IMR-90 (cell line): ENCODE measurements around the gene ARHGEF4. TPM values are rescaled to one million over a fixed set of nuclear protein-coding genes. Genes with fewer than 3 reads are reported as not detected.

ENCODE experiments used
- ATAC-seq: fragments of 200-7000 bp; cut with Tn5 transposase; 2 replicates; pipeline ENCODE4 v1.9.1; 2020; ENCODE audit warnings: low read depth, mild to moderate bottlenecking, moderate library complexity
- BruUV-seq: library from RNA; stranded (reverse); fragments of 400-500 nt; replicated peaks from 2 replicates; lab custom pipeline; 2021; lab: Mats Ljungman, UMichigan
- CTCF ChIA-PET: fragments of 300-600 bp; formaldehyde crosslinking; extraction: SDS; loops from one replicate; lab custom pipeline; 2021; ENCODE audit warnings: antibody characterized with exemption; lab: Yijun Ruan, JAX
- POLR2A ChIA-PET: fragments of 300-600 bp; sonication (Branson Sonifier 250); formaldehyde crosslinking; loops from one replicate; lab custom pipeline; 2022; ENCODE audit warnings: antibody characterized with exemption; ENCODE audit not compliant: unreplicated experiment; lab: Charles Lee
- DNase-seq: peaks from one replicate; pipeline ENCODE4 v3.0.0; 2013
- H2AFZ ChIP-seq: replicated peaks from 2 replicates; pipeline ENCODE3; 2013; ENCODE audit warnings: low read length, mild to moderate bottlenecking; ENCODE audit not compliant: poor library complexity
- H2AK5ac ChIP-seq: 2 replicates; pipeline ENCODE4 v1.6.1; 2013; ENCODE audit warnings: low read depth, low read length, inconsistent platforms
- H2AK9ac ChIP-seq: replicated peaks from 2 replicates; pipeline ENCODE3; 2013; ENCODE audit warnings: mild to moderate bottlenecking, low read depth, low read length, moderate library complexity; ENCODE audit not compliant: poor library complexity
- H2BK120ac ChIP-seq: 2 replicates; pipeline ENCODE4 v1.6.1; 2013; ENCODE audit warnings: low read depth, low read length, inconsistent platforms
- H2BK15ac ChIP-seq: 3 replicates; pipeline ENCODE4 v1.6.1; 2013; ENCODE audit warnings: low read depth, low read length, inconsistent platforms
- H2BK20ac ChIP-seq: 2 replicates; pipeline ENCODE4 v1.6.1; 2013; ENCODE audit warnings: low read depth, mild to moderate bottlenecking, inconsistent platforms, low read length, moderate library complexity
- H2BK5ac ChIP-seq: 2 replicates; pipeline ENCODE4 v1.6.1; 2013; ENCODE audit warnings: mild to moderate bottlenecking, low read depth, low read length, inconsistent platforms; ENCODE audit not compliant: poor library complexity, severe bottlenecking
- H3K14ac ChIP-seq: replicated peaks from 2 replicates; pipeline ENCODE4 v1.6.1; 2013; ENCODE audit warnings: low read depth, low read length, inconsistent platforms
- H3K18ac ChIP-seq: 2 replicates; pipeline ENCODE4 v1.6.1; 2013; ENCODE audit warnings: low read depth, low read length, control low read depth
- H3K23ac ChIP-seq: 2 replicates; pipeline ENCODE4 v1.6.1; 2013; ENCODE audit warnings: low read depth, low read length, inconsistent platforms
- H3K27ac ChIP-seq: 2 replicates; pipeline ENCODE4 v1.5.1; 2013; ENCODE audit warnings: mild to moderate bottlenecking, control low read depth, low read length; ENCODE audit not compliant: insufficient read depth
- H3K27me3 ChIP-seq: 2 replicates; pipeline ENCODE4 v1.6.1; 2013; ENCODE audit warnings: low read length; ENCODE audit not compliant: control insufficient read depth, insufficient read depth
- H3K36me3 ChIP-seq: 2 replicates; pipeline ENCODE4 v1.6.1; 2013; ENCODE audit warnings: low read length, mixed read lengths; ENCODE audit not compliant: control insufficient read depth, insufficient read depth
- H3K4ac ChIP-seq: 2 replicates; pipeline ENCODE4 v1.6.1; 2013; ENCODE audit warnings: low read depth, low read length, inconsistent platforms
- H3K4me1 ChIP-seq: 2 replicates; pipeline ENCODE4 v1.6.1; 2013; ENCODE audit warnings: low read length, mixed read lengths; ENCODE audit not compliant: control insufficient read depth, insufficient read depth
- H3K4me2 ChIP-seq: 2 replicates; pipeline ENCODE4 v1.6.1; 2013; ENCODE audit warnings: low read depth, mild to moderate bottlenecking, control low read depth, low read length, moderate library complexity
- H3K4me3 ChIP-seq: 2 replicates; pipeline ENCODE4 v1.5.1; 2013; ENCODE audit warnings: low read depth, mild to moderate bottlenecking, control low read depth, low read length, moderate library complexity; ENCODE audit not compliant: insufficient read depth
- H3K56ac ChIP-seq: 2 replicates; pipeline ENCODE4 v1.6.1; 2013; ENCODE audit warnings: low read length, inconsistent platforms; ENCODE audit not compliant: insufficient read depth; ENCODE audit errors: extremely low read depth
- H3K79me1 ChIP-seq, 2 experiments: 2 replicates each; pipeline ENCODE4 v1.6.1; 2013; ENCODE audit warnings: low read length in 2 of 2, inconsistent platforms in 1 of 2, low read depth in 1 of 2
- H3K9ac ChIP-seq: 2 replicates; pipeline ENCODE4 v1.6.1; 2013; ENCODE audit warnings: low read depth, low read length, control low read depth
- H3K9me1 ChIP-seq: 2 replicates; pipeline ENCODE4 v1.6.1; 2013; ENCODE audit warnings: low read length, inconsistent platforms; ENCODE audit not compliant: insufficient read depth
- H3K9me3 ChIP-seq: 2 replicates; pipeline ENCODE4 v1.6.1; 2013; ENCODE audit warnings: low read length; ENCODE audit not compliant: control insufficient read depth, insufficient read depth
- H4K20me1 ChIP-seq: 2 replicates; pipeline ENCODE4 v1.6.1; 2013; ENCODE audit warnings: low read length, inconsistent platforms; ENCODE audit not compliant: insufficient read depth
- H4K5ac ChIP-seq: 2 replicates; pipeline ENCODE4 v1.6.1; 2013; ENCODE audit warnings: mild to moderate bottlenecking, low read depth, low read length, control low read depth
- H4K8ac ChIP-seq, 2 experiments: 2 replicates each; pipeline ENCODE4 v1.6.1; 2013; ENCODE audit warnings: low read depth in 2 of 2, low read length in 2 of 2, control low read depth in 1 of 2, inconsistent platforms in 1 of 2
- H4K91ac ChIP-seq: 2 replicates; pipeline ENCODE4 v1.6.1; 2013; ENCODE audit warnings: low read depth, low read length, inconsistent platforms; ENCODE audit not compliant: insufficient read depth
- BHLHE40 ChIP-seq: fragments of 150-350 bp; IDR thresholded peaks from 2 replicates; pipeline ENCODE4 v1.6.1; 2016; ENCODE audit warnings: mild to moderate bottlenecking, low read depth, low read length
- CEBPB ChIP-seq: IDR thresholded peaks from 2 replicates; pipeline ENCODE4 v1.6.1; 2012; ENCODE audit warnings: low read depth, low read length, improper control_type of control experiment
- CHD1 ChIP-seq: IDR thresholded peaks from 2 replicates; pipeline ENCODE4 v1.6.1; 2012; ENCODE audit warnings: low read depth, low read length, improper control_type of control experiment
- MAFK ChIP-seq: IDR thresholded peaks from 2 replicates; pipeline ENCODE4 v1.6.1; 2012; ENCODE audit warnings: low read depth, low read length, improper control_type of control experiment
- MAZ ChIP-seq: IDR thresholded peaks from 2 replicates; pipeline ENCODE4 v1.6.1; 2012; ENCODE audit warnings: low read depth, mild to moderate bottlenecking, low read length, improper control_type of control experiment, moderate library complexity, borderline replicate concordance
- MXI1 ChIP-seq: IDR thresholded peaks from 2 replicates; pipeline ENCODE4 v1.6.1; 2012; ENCODE audit warnings: low read depth, mild to moderate bottlenecking, low read length, moderate library complexity, borderline replicate concordance
- POLR2A ChIP-seq: IDR thresholded peaks from 2 replicates; pipeline ENCODE4 v1.6.1; 2012; ENCODE audit warnings: mild to moderate bottlenecking, low read depth, low read length
- RAD21 ChIP-seq: IDR thresholded peaks from 2 replicates; pipeline ENCODE4 v1.6.1; 2012; ENCODE audit warnings: low read length, improper control_type of control experiment
- RFX5 ChIP-seq: IDR thresholded peaks from 2 replicates; pipeline ENCODE4 v1.8.0; 2012; ENCODE audit warnings: low read depth, mild to moderate bottlenecking, low read length, moderate library complexity
- SMC3 ChIP-seq: fragments of 150-350 bp; IDR thresholded peaks from 2 replicates; pipeline ENCODE4 v1.6.1; 2016; ENCODE audit warnings: low read depth, mild to moderate bottlenecking, antibody characterized with exemption, low read length, moderate library complexity
- WGBS, 2 experiments: methylation state at CpG; one replicate each; pipeline versions ENCODE4 v1.1.5 to v1.1.7; 2013; ENCODE audit warnings: missing lambda C conversion rate in 2 of 2; ENCODE audit not compliant: insufficient read length in 1 of 2; ENCODE audit errors: extremely low coverage in 2 of 2; 5-methylcytosine and 5-hydroxymethylcytosine counted together
- dilution Hi-C: fragments of 300-500 bp; cut with HindIII; formaldehyde crosslinking; loops from one replicate; pipeline ENCODE4 v1.14.3; 2018; ENCODE audit warnings: low sequenced_read_pairs; ENCODE audit not compliant: unreplicated experiment
- in situ Hi-C: fragments of 300-500 bp; cut with MboI; formaldehyde crosslinking; loops from 3 replicates; pipeline ENCODE4 v1.14.3; 2019; ENCODE audit warnings: low sequenced_read_pairs, inconsistent platforms, mixed read lengths
- intact Hi-C: fragments of 100-400 bp; cut with micrococcal nuclease; formaldehyde crosslinking; loops from 2 replicates; pipeline ENCODE4 v1.10.0; 2022
- polyA plus RNA-seq, 3 experiments: library from polyadenylated mRNA; depleted of rRNA; stranded (reverse); fragments of >200 nt; gene quantifications; 2 replicates each; pipeline ENCODE4 v1.2.3, GENCODE V29; 2012; ENCODE audit warnings: low replicate concordance in 1 of 3
- total RNA-seq: library from RNA; depleted of rRNA; stranded (reverse); fragments of >200 nt; gene quantifications from 2 replicates; pipeline ENCODE4 v1.2.3, GENCODE V29; 2012

Gene ARHGEF4
- total and polyA plus RNA-seq, 2 of the 4 experiments (the other 2 are of a cell fraction), result 2.7 to 5.0 TPM

DNA sequence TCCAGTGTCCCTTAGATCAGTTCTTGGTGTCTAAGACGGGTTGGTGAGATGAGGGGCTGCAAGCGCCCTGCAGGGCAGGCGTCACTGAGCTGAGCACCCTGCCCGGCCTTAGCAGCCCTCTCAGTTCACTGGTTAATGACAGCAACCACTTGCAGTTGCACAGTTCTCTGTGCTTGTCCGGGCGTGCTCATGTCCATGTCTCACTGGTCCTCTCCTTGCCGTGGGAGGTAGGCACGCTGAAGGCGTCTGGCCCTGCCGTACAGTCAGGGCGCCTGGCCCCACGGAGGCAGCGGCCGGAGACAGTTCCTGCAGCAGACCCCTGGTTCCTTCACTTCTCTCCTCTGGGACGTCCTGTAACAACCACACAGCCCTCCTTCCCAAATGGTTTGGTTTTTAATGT is 75.3 kb downstream of the ARHGEF4 start:
- Histone ChIP-seq H2BK120ac (no peak overlapping the region), H3K9me3 (no peaks in the 10 kb centered on the region), H2BK5ac (no peak overlapping the region), H3K27ac (no peak overlapping the region), H3K4me3 (no peak overlapping the region), H2AK5ac (no peak overlapping the region), H3K18ac (no peak overlapping the region), H3K4ac (no peak overlapping the region), H3K27me3 (peaks cover 9% of the 10 kb centered on the region; the same call in 1 of the 2 replicates), H3K9ac (no peak overlapping the region), H2AFZ (no peak overlapping the region), H3K14ac (no peak overlapping the region), H3K79me1 (no peaks in the 10 kb centered on the region), H4K8ac (no peak overlapping the region), H2AK9ac (peak overlapping the region; percentile 65), H2BK20ac (no peak overlapping the region), H3K9me1 (no peaks in the 10 kb centered on the region), H3K4me2 (no peak overlapping the region), H2BK15ac (no peak overlapping the region), H4K91ac (no peak overlapping the region), H3K36me3 (no peaks in the 10 kb centered on the region), H3K4me1 (no peaks in the 10 kb centered on the region), H4K5ac (no peak overlapping the region), H3K23ac (no peak overlapping the region), H3K56ac (no peak overlapping the region), H4K20me1 (no peaks in the 10 kb centered on the region)
- ChIA-PET CTCF (no interaction called here), POLR2A (no interaction called here)
- in situ Hi-C loops (no loop called here), intact Hi-C loops (no loop called here), dilution Hi-C loops (no loop called here)
- no peak for ATAC-seq
- no peak for TF ChIP-seq MAZ
- no peak for TF ChIP-seq BHLHE40
- no peak for TF ChIP-seq SMC3
- no peak for TF ChIP-seq POLR2A
- TF ChIP-seq MXI1, result no peak
- TF ChIP-seq CHD1, result no peak
- TF ChIP-seq RAD21, result no peak
- TF ChIP-seq RFX5, result no peak
- no peak for TF ChIP-seq MAFK
- TF ChIP-seq CEBPB, result no peak
- BruUV-seq, result no TSS peak
- no peak for DNase-seq
- no CpG with 5 or more reads among the region's 15 CpGs for WGBS, 2 experiments
